Spleen (tissue), 11 donors: ENCODE data around the gene HMCN1. TPM values are rescaled to one million over a fixed set of nuclear protein-coding genes. Genes with fewer than 3 reads are reported as not detected.

Source experiments
- DNase-seq: peaks from one replicate; pipeline ENCODE4 v3.0.0-alpha.2; 2020
- H3K27ac ChIP-seq, 8 donors: fragments of 200-600 bp; sonication (generic) in 7 of 8; 1 replicate in 4 of 8; 2 replicates in 4 of 8; pipeline versions ENCODE4 v1.5.0 to v1.8.0; 2016 to 2021; ENCODE audit warnings: inconsistent platforms in 4 of 8, mild to moderate bottlenecking in 4 of 8, moderate library complexity in 1 of 8
- H3K27me3 ChIP-seq, 7 donors: fragments of 200-600 bp; sonication (generic) in 6 of 7; replicated peaks in 1 of 7; 1 replicate in 4 of 7; 2 replicates in 3 of 7; pipeline versions ENCODE4 v1.5.0 to v1.8.0; 2016 to 2021; ENCODE audit warnings: inconsistent platforms in 3 of 7, mild to moderate bottlenecking in 1 of 7
- H3K36me3 ChIP-seq, 6 donors: fragments of 200-600 bp; sonication (generic) in 5 of 6; 1 replicate in 4 of 6; 2 replicates in 2 of 6; pipeline versions ENCODE4 v1.5.0 to v1.8.0; 2016 to 2021; ENCODE audit warnings: inconsistent platforms in 2 of 6
- H3K4me1 ChIP-seq, 6 donors: fragments of 200-600 bp; sonication (generic) in 5 of 6; 1 replicate in 3 of 6; 2 replicates in 3 of 6; pipeline versions ENCODE4 v1.5.0 to v1.8.0; 2016 to 2021; ENCODE audit warnings: inconsistent platforms in 3 of 6
- H3K4me3 ChIP-seq, 8 donors: fragments of 200-600 bp; sonication (generic) in 7 of 8; 1 replicate in 4 of 8; 2 replicates in 4 of 8; pipeline versions ENCODE4 v1.5.0 to v1.8.0; 2016 to 2021; ENCODE audit warnings: inconsistent platforms in 4 of 8, mild to moderate bottlenecking in 4 of 8, moderate library complexity in 2 of 8
- H3K9me3 ChIP-seq, 8 donors: fragments of 200-600 bp; sonication (generic) in 7 of 8; 1 replicate in 4 of 8; 2 replicates in 4 of 8; pipeline versions ENCODE4 v1.5.0 to v1.8.0; 2016 to 2021; ENCODE audit warnings: inconsistent platforms in 4 of 8
- CTCF ChIP-seq, 11 experiments: fragments of 200-600 bp in 7 of 11; fragments of 450-650 bp in 4 of 11; sonication (generic) in 4 of 11; IDR thresholded peaks in 8 of 11; conservative IDR thresholded peaks in 3 of 11; 1 replicate in 7 of 11; 2 replicates in 4 of 11; pipeline versions ENCODE4 v1.4.0 to v1.8.0; 2016 to 2021; ENCODE audit warnings: antibody characterized with exemption in 11 of 11, inconsistent platforms in 4 of 11, mild to moderate bottlenecking in 1 of 11
- POLR2A ChIP-seq, 3 donors: fragments of 450-650 bp; IDR thresholded peaks; one replicate each; pipeline ENCODE4 v1.5.1; 2017; ENCODE audit warnings: antibody characterized with exemption in 3 of 3, mild to moderate bottlenecking in 1 of 3
- POLR2AphosphoS5 ChIP-seq, 3 donors: sonication (generic); formaldehyde crosslinking; IDR thresholded peaks; one replicate each; pipeline ENCODE4 v1.5.1; 2017; ENCODE audit warnings: antibody characterized with exemption in 3 of 3
- WGBS, 5 donors: extraction: QIAGEN DNeasy Blood & Tissue Kit in 3 of 5; methylation state at CpG; one replicate each; pipeline versions ENCODE4 v1.1.5 to v1.1.7; 2013 to 2018; 5-methylcytosine and 5-hydroxymethylcytosine counted together
- intact Hi-C: fragments of 100-400 bp; cut with DNase I; formaldehyde crosslinking; loops from one replicate; pipeline ENCODE4 v1.15.0; 2023; ENCODE audit warnings: low total_unique reads
- polyA plus RNA-seq, 3 donors: library from polyadenylated mRNA; stranded (reverse); fragments of 200-250 nt; gene quantifications; one replicate each; pipeline ENCODE4 v1.2.1, GENCODE V29; 2013
- total RNA-seq, 7 donors: library from RNA; depleted of rRNA in 3 of 7; stranded (reverse); fragments of >200 nt in 3 of 7; fragmentation: NEBNext Ultra II Directional in 4 of 7; extraction: Animal tissue kit (Norgen Biotek cat#: 25700) in 4 of 7; gene quantifications; one replicate each; pipeline versions ENCODE4 v1.1.0 to v1.2.1, GENCODE V29; 2016 to 2021
- donor health status: healthy with polysubstance abuse.
- donor health status: DM: no; HTN: no; CAD: no; lungs with moderate emphysema.
- donor health status: DM: no; HTN: no; CAD: no.
- donor health status: Bipolar disorder and iron deficiency.
- donor health status: healthy.
- donor health status: DM: no; HTN: no; CAD: no.
- donor health status: DM: yes; HTN: yes; CAD: no.

HMCN1 gene
- total and polyA plus RNA-seq, 10 donors = 1.2 to 28.8 (median 19.9) TPM

- H3K4me3 ChIP-seq = no peak overlapping the region
- peaks cover 0 to 12% (median 2%) of the 10 kb centered on the region in 8 donors for H3K9me3 ChIP-seq
- no peak overlapping the region for H3K27ac ChIP-seq
- H3K4me1 ChIP-seq = no peaks in the 10 kb centered on the region
- TF ChIP-seq CTCF (IDR thresholded peaks at IDR 0.05 in 8 of 11, conservative IDR thresholded peaks at IDR 0.05 in 3 of 11) (no peak), POLR2A (IDR thresholded peaks at IDR 0.05) (no peak), POLR2AphosphoS5 (IDR thresholded peaks at IDR 0.05) (no peak)
- intact Hi-C loops = no loop called here
- H3K27me3 ChIP-seq = no peaks in the 10 kb centered on the region
- 83 to 94% (median 89%) methylated on average over 4 of the region's 4 CpGs for WGBS, 5 donors
- no peaks in the 10 kb centered on the region for H3K36me3 ChIP-seq
- DNase-seq = no peak
These were observed 11.0 kb downstream of the HMCN1 start for GRCh38 chr1:185745165-185745564.

- TF ChIP-seq POLR2AphosphoS5 (IDR thresholded peaks at IDR 0.05) (no peak), CTCF (IDR thresholded peaks at IDR 0.05 in 8 of 11, conservative IDR thresholded peaks at IDR 0.05 in 3 of 11) (no peak), POLR2A (IDR thresholded peaks at IDR 0.05) (no peak)
- 45 to 84% (median 72%) methylated on average over 1 of the region's 1 CpG for WGBS, 5 donors
These were observed 24.9 kb downstream of the HMCN1 start for GRCh38 chr1:185759061-185759460.

GRCh38 chr1:185761841-185762240, 27.6 kb downstream of the HMCN1 start:
- H3K27ac ChIP-seq = no peak overlapping the region
- no peaks in the 10 kb centered on the region for H3K4me1 ChIP-seq
- TF ChIP-seq POLR2A (IDR thresholded peaks at IDR 0.05) (no peak), CTCF (IDR thresholded peaks at IDR 0.05 in 8 of 11, conservative IDR thresholded peaks at IDR 0.05 in 3 of 11) (no peak), POLR2AphosphoS5 (IDR thresholded peaks at IDR 0.05) (no peak)
- H3K36me3 ChIP-seq = no peaks in the 10 kb centered on the region
- intact Hi-C loops = no loop called here
- no peak overlapping the region for H3K4me3 ChIP-seq
- 67 to 80% (median 78%) methylated on average over 3 of the region's 3 CpGs for WGBS, 5 donors
- H3K27me3 ChIP-seq = peaks cover 0 to 5% (median 0%) of the 10 kb centered on the region in 7 donors
- DNase-seq = no peak
- H3K9me3 ChIP-seq = no peaks in the 10 kb centered on the region

More at GRCh38 chr1:185759061-185759460, 24.9 kb downstream of the HMCN1 start:
- Histone ChIP-seq H3K9me3 (no peaks in the 10 kb centered on the region), H3K27ac (no peak overlapping the region), H3K36me3 (no peaks in the 10 kb centered on the region), H3K4me3 (no peak overlapping the region), H3K27me3 (peaks cover 0 to 5% (median 0%) of the 10 kb centered on the region in 7 donors), H3K4me1 (no peaks in the 10 kb centered on the region)
- DNase-seq = no peak
- intact Hi-C loops = no loop called here

- Histone ChIP-seq H3K4me3 (no peak overlapping the region), H3K27ac (no peak overlapping the region), H3K9me3 (no peaks in the 10 kb centered on the region), H3K27me3 (peaks cover 0 to 3% (median 0%) of the 10 kb centered on the region in 7 donors), H3K4me1 (no peaks in the 10 kb centered on the region), H3K36me3 (no peaks in the 10 kb centered on the region)
- intact Hi-C loops = no loop called here
- no peak for DNase-seq
- no peak for TF ChIP-seq POLR2AphosphoS5 (IDR thresholded peaks at IDR 0.05)
- no peak for TF ChIP-seq POLR2A (IDR thresholded peaks at IDR 0.05)
- TF ChIP-seq CTCF (IDR thresholded peaks at IDR 0.05 in 8 of 11, conservative IDR thresholded peaks at IDR 0.05 in 3 of 11) = no peak
- WGBS, 5 donors = 79 to 93% (median 87%) methylated on average over 1 of the region's 1 CpG
These were observed 33.4 kb downstream of the HMCN1 start for GRCh38 chr1:185767508-185768120.
